GM23248 (cell line): ENCODE measurements around the gene PKP1. TPM values are rescaled to one million over a fixed set of nuclear protein-coding genes. Genes with fewer than 3 reads are reported as not detected.

ENCODE experiments used
- DNase-seq: peaks from one replicate; pipeline ENCODE4 v3.0.0-alpha.2; 2015
- H2AFZ ChIP-seq: fragments of 200-600 bp; sonication (generic); 2 replicates; pipeline ENCODE4 v1.6.1; 2016; ENCODE audit warnings: antibody characterized with exemption
- H3F3A ChIP-seq: fragments of 200-600 bp; sonication (generic); 2 replicates; pipeline ENCODE4 v1.6.1; 2016; ENCODE audit warnings: mild to moderate bottlenecking, antibody characterized with exemption, mixed run types; ENCODE audit not compliant: insufficient read depth
- H3K27ac ChIP-seq: fragments of 200-600 bp; sonication (generic); 2 replicates; pipeline ENCODE4 v1.5.1; 2016; ENCODE audit warnings: mild to moderate bottlenecking
- H3K27me3 ChIP-seq: fragments of 200-600 bp; sonication (generic); replicated peaks from 2 replicates; pipeline ENCODE4 v1.6.1; 2016; ENCODE audit warnings: mild to moderate bottlenecking; ENCODE audit not compliant: insufficient read depth
- H3K36me3 ChIP-seq: fragments of 200-600 bp; sonication (generic); 2 replicates; pipeline ENCODE4 v1.6.1; 2016; ENCODE audit warnings: low read depth, mild to moderate bottlenecking
- H3K4me1 ChIP-seq: fragments of 200-600 bp; sonication (generic); 2 replicates; pipeline ENCODE4 v1.6.1; 2016; ENCODE audit warnings: mild to moderate bottlenecking; ENCODE audit not compliant: insufficient read depth
- H3K4me2 ChIP-seq: fragments of 200-600 bp; sonication (generic); one replicate; pipeline ENCODE4 v1.6.1; 2016; ENCODE audit warnings: mild to moderate bottlenecking; ENCODE audit not compliant: unreplicated experiment
- H3K4me3 ChIP-seq: fragments of 200-600 bp; sonication (generic); 2 replicates; pipeline ENCODE4 v1.5.1; 2016; ENCODE audit warnings: mild to moderate bottlenecking
- H3K79me2 ChIP-seq: fragments of 200-600 bp; sonication (generic); 2 replicates; pipeline ENCODE4 v1.6.1; 2016; ENCODE audit warnings: mild to moderate bottlenecking; ENCODE audit not compliant: insufficient read depth
- H3K9ac ChIP-seq: fragments of 200-600 bp; sonication (generic); 2 replicates; pipeline ENCODE4 v1.6.1; 2016; ENCODE audit warnings: mild to moderate bottlenecking
- H3K9me2 ChIP-seq: fragments of 200-600 bp; sonication (generic); 2 replicates; pipeline ENCODE4 v1.6.1; 2016; ENCODE audit warnings: mixed run types, mild to moderate bottlenecking, moderate library complexity; ENCODE audit not compliant: insufficient read depth
- H3K9me3 ChIP-seq: fragments of 200-600 bp; sonication (generic); one replicate; pipeline ENCODE4 v1.6.1; 2017; ENCODE audit warnings: low read depth
- H4K20me1 ChIP-seq: fragments of 200-600 bp; sonication (generic); 2 replicates; pipeline ENCODE4 v1.6.0; 2016; ENCODE audit not compliant: insufficient read depth
- EZH2 ChIP-seq: fragments of 200-600 bp; sonication (generic); IDR thresholded peaks from 2 replicates; pipeline ENCODE4 v1.6.1; 2018; ENCODE audit warnings: antibody characterized with exemption, mild to moderate bottlenecking; ENCODE audit not compliant: insufficient read depth, poor library complexity, severe bottlenecking
- EZH2phosphoT487 ChIP-seq: fragments of 200-600 bp; sonication (generic); IDR thresholded peaks from 2 replicates; pipeline ENCODE4 v1.6.1; 2018; ENCODE audit warnings: antibody characterized with exemption, moderate library complexity, mild to moderate bottlenecking, low read depth; ENCODE audit not compliant: insufficient read depth
- WGBS, 2 experiments: methylation state at CpG; one replicate each; pipeline ENCODE4 v1.1.6; 2015 to 2017; ENCODE audit warnings: low lambda C conversion rate in 2 of 2, low coverage in 1 of 2; ENCODE audit errors: missing lambda C conversion rate in 2 of 2; 5-methylcytosine and 5-hydroxymethylcytosine counted together
- in situ Hi-C: fragments of 300-500 bp; cut with MboI; formaldehyde crosslinking; loops from 2 replicates; pipeline ENCODE4 v1.15.0; 2020
- polyA plus RNA-seq: library from polyadenylated mRNA; unstranded; fragments of >200 nt; fragmentation: Nextera tagmentation; extraction: Ambion mirVana; gene quantifications from 2 replicates; pipeline ENCODE4 v1.2.1, GENCODE V29; 2016
- total RNA-seq: library from RNA; depleted of rRNA; stranded (reverse); fragments of >200 nt; shearing (Covaris generic); gene quantifications from 2 replicates; pipeline ENCODE4 v1.2.3, GENCODE V29; 2014

PKP1 gene
- total and polyA plus RNA-seq, 2 experiments from 2014 or later: 0.15 to 0.43 TPM

DNA sequence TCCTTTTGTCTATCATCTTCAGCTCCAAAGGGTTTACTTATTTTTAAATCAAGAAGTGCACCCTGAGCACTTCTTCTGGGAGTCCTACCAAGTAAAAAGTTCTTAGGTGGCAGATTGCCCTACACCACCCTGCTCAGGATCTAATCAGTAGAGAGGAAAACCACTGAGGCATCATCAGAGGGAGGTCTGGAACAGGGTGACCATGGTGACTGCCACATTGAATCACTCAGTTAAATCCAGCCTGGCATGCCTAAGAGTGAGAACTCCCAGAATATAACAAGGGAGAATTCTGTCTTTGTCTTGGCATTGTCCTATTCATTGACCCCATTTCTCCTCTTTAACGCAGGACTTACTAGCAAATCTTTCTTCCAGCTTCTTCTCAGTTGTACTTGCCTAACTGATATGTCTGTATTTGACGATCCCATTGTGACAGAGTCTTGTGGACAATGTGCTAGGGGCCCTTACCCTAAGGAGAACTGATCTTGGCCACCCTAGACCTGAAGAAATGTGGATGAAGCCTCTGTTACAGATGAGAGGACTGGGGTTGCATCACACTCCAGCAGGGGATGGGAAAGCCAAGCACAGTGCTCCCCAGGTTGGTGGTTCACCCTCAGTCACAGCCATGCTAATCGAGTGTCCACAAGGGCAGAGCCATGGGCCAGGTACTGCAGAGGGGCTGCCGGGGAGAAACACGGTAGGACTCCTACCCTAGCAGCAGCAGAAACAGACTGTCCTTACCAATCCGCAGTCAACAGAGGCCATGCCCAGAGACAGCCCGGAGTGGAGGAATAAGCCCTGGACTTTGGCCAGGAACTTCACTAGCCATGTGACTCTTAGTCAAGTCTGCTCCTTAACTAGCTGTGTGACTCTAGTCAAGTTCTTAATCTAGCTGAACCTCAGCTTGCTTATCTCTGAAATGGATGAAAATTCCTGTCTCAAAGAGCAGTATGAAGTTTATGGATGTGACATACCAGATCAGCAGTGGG lies 15.4 kb downstream of the PKP1 start:
- peak; percentile 37 for DNase-seq
- Histone ChIP-seq H3K9me3 (no peaks in the 10 kb centered on the region), H3K79me2 (no peaks in the 10 kb centered on the region), H4K20me1 (no peaks in the 10 kb centered on the region), H3K4me2 (no peak overlapping the region), H3K27ac (no peak overlapping the region), H3K9me2 (no peaks in the 10 kb centered on the region), H3K4me1 (peaks cover 27% of the 10 kb centered on the region), H3K36me3 (no peaks in the 10 kb centered on the region), H3F3A (peaks cover 16% of the 10 kb centered on the region), H3K4me3 (no peak overlapping the region), H3K27me3 (no peaks in the 10 kb centered on the region), H3K9ac (no peak overlapping the region), H2AFZ (no peak overlapping the region)
- in situ Hi-C loops: no loop called here
- TF ChIP-seq EZH2phosphoT487: no peak
- TF ChIP-seq EZH2: no peak
- 89 to 95% methylated on average over 7 of the region's 7 CpGs for WGBS, 2 experiments

DNA sequence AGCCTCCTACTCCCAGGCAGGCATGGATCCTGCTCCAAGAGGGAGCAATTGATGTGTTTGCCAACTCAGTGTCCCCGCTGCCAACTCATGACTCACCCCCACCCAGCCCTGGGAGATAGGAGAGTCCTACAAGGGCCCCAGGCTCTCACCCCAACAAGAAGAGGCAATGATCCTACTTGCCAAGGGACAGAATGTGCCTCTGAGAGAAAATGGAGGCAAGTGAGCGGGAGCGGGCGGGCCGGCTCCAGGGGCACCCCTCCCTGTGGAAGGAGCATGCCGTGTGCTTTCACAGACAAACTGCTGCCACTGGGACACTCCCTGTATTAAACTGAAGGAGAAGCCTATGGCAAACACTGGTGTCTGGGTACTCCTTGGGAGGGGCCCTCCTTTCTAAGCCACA lies 16.7 kb downstream of the PKP1 start:
- H3K9me3 ChIP-seq: no peaks in the 10 kb centered on the region
- no peaks in the 10 kb centered on the region for H4K20me1 ChIP-seq
- H2AFZ ChIP-seq: no peak overlapping the region
- no peaks in the 10 kb centered on the region for H3K79me2 ChIP-seq
- TF ChIP-seq EZH2 (no peak), EZH2phosphoT487 (no peak)
- H3K9ac ChIP-seq: no peak overlapping the region
- H3K4me1 ChIP-seq: peaks cover 27% of the 10 kb centered on the region
- no peak overlapping the region for H3K27ac ChIP-seq
- in situ Hi-C loops: no loop called here
- H3K4me3 ChIP-seq: no peak overlapping the region
- H3F3A ChIP-seq: peaks cover 13% of the 10 kb centered on the region
- no peaks in the 10 kb centered on the region; the same call in 1 of the 2 replicates for H3K27me3 ChIP-seq
- no peaks in the 10 kb centered on the region for H3K36me3 ChIP-seq
- WGBS, 2 experiments: 55 to 57% methylated on average over 6 of the region's 6 CpGs
- no peaks in the 10 kb centered on the region for H3K9me2 ChIP-seq
- DNase-seq: peak; percentile 72
- no peak overlapping the region for H3K4me2 ChIP-seq

DNA sequence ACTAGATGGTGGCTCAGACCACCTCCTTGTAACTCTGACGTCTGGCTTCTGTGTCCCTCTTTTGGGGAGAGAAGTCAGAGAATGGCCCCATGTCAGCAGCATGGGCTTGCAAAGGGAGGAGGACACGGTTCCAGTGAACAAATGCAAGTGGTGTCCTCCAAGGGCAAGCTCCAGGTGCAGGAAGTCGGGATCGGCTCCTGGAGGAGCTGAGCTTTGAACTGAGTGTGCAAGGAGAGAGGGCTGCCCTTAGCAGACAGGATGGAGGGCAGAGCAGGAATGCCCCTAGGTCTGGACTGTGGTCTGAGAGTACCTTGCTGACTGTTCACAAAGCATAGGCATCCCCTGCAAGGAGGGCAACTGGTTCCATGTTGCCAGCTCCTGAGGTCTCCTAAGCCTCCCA lies 17.3 kb downstream of the PKP1 start:
- no peaks in the 10 kb centered on the region for H3K9me3 ChIP-seq
- no peak for DNase-seq
- no peaks in the 10 kb centered on the region for H4K20me1 ChIP-seq
- H2AFZ ChIP-seq: no peak overlapping the region
- in situ Hi-C loops: no loop called here
- no peak for TF ChIP-seq EZH2phosphoT487
- TF ChIP-seq EZH2: no peak
- H3K9me2 ChIP-seq: no peaks in the 10 kb centered on the region
- no peak overlapping the region for H3K4me3 ChIP-seq
- no peaks in the 10 kb centered on the region for H3K36me3 ChIP-seq
- no peak overlapping the region for H3K27ac ChIP-seq
- no peaks in the 10 kb centered on the region; the same call in 1 of the 2 replicates for H3K27me3 ChIP-seq
- H3K4me2 ChIP-seq: no peak overlapping the region
- H3K9ac ChIP-seq: no peak overlapping the region
- peaks cover 6% of the 10 kb centered on the region; the same call in 1 of the 2 replicates for H3F3A ChIP-seq
- H3K4me1 ChIP-seq: peaks cover 22% of the 10 kb centered on the region
- no peaks in the 10 kb centered on the region for H3K79me2 ChIP-seq
- 65 to 67% methylated on average over 4 of the region's 4 CpGs for WGBS, 2 experiments

DNA sequence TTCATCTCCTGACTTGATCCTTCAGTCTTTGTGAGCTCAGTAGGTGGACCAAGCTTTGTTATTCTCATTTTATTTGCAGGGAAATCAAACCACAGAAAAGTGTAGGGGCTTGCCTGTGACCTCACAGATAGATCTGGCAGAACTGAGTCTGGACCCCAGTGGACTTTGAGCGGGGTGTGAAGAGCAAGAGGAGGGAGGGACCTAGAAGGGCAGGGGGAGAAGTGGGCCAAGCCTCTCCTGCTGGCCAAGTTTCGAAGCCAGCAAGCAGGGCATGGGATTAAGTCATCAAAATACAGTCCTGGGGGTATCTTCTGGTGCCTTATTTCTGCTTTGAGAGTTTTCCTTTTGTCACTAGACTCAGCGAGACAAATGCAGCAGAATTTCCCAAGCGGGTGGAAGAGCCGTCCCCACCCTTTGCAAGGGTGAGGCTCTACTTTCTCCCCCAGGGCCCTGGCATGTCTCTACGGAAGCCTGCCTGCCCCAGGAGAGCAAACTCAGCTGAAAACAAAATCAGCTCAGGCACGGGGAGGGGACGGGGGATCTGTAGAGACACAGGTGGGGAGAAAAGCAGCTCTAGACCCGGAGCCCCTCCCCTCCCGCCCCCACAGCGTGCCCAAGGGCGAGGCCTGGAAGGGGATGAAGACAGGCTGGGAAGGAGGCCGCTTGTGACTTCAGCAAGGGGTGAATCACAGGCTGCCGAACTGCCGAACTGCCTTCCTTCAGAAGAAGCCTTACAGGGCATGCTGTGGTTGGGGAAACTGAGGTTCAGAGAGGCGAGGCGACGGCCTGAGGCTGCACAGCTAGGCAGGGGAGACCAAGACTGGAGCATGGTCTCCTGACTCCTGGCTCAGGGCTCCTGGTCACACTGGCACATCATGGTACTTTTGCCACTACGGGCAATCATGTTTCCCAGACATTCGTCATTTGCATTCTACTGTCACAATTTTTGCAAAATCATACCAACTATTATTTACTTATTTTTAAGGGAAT lies 19.2 kb downstream of the PKP1 start:
- Histone ChIP-seq H3K4me1 (peaks cover 15% of the 10 kb centered on the region), H3K36me3 (no peaks in the 10 kb centered on the region), H3K27me3 (no peaks in the 10 kb centered on the region; the same call in 1 of the 2 replicates), H3K4me2 (no peak overlapping the region), H3K9me3 (no peaks in the 10 kb centered on the region), H3F3A (no peaks in the 10 kb centered on the region), H2AFZ (no peak overlapping the region), H3K27ac (no peak overlapping the region), H3K9ac (no peak overlapping the region), H3K9me2 (no peaks in the 10 kb centered on the region), H3K4me3 (no peak overlapping the region), H4K20me1 (no peaks in the 10 kb centered on the region), H3K79me2 (no peaks in the 10 kb centered on the region)
- WGBS, 2 experiments: 61 to 64% methylated on average over 13 to 20 of the region's 20 CpGs
- peak; percentile 51 for DNase-seq
- in situ Hi-C loops: no loop called here
- TF ChIP-seq EZH2 (no peak), EZH2phosphoT487 (no peak)
